Suprapubic skin (tissue), 4 donors: ENCODE data around the gene ARHGEF7. TPM values are rescaled to one million over a fixed set of nuclear protein-coding genes. Genes with fewer than 3 reads are reported as not detected.

ENCODE experiments used
- DNase-seq, 2 donors: peaks; one replicate each; pipeline ENCODE4 v3.0.0-alpha.2; 2019; ENCODE audit warnings: low spot score in 2 of 2
- H3K27ac ChIP-seq: fragments of 200-600 bp; sonication (generic); one replicate; pipeline ENCODE4 v1.5.1; 2019
- H3K27me3 ChIP-seq: fragments of 200-600 bp; sonication (generic); one replicate; pipeline ENCODE4 v1.5.1; 2019
- H3K36me3 ChIP-seq: fragments of 200-600 bp; sonication (generic); one replicate; pipeline ENCODE4 v1.5.1; 2019
- H3K4me1 ChIP-seq: fragments of 200-600 bp; sonication (generic); one replicate; pipeline ENCODE4 v1.5.1; 2019
- H3K4me3 ChIP-seq: fragments of 200-600 bp; sonication (generic); one replicate; pipeline ENCODE4 v1.5.1; 2019; ENCODE audit warnings: mild to moderate bottlenecking
- H3K9me3 ChIP-seq: fragments of 200-600 bp; sonication (generic); one replicate; pipeline ENCODE4 v1.5.1; 2019
- EP300 ChIP-seq: sonication (generic); formaldehyde crosslinking; IDR thresholded peaks from one replicate; pipeline ENCODE4 v1.6.1; 2017; ENCODE audit warnings: antibody characterized with exemption
- POLR2A ChIP-seq, 2 donors: fragments of 450-650 bp; IDR thresholded peaks; one replicate each; pipeline ENCODE4 v1.6.1; 2017; ENCODE audit warnings: antibody characterized with exemption in 2 of 2, mild to moderate bottlenecking in 2 of 2, moderate library complexity in 2 of 2
- POLR2AphosphoS5 ChIP-seq, 3 donors: sonication (generic); formaldehyde crosslinking; IDR thresholded peaks; one replicate each; pipeline ENCODE4 v1.6.1; 2017; ENCODE audit warnings: antibody characterized with exemption in 3 of 3
- WGBS: methylation state at CpG from one replicate; pipeline ENCODE4 v1.1.5; 2018; 5-methylcytosine and 5-hydroxymethylcytosine counted together
- total RNA-seq, 4 donors: library from RNA; depleted of rRNA; stranded (reverse); fragments of >200 nt; gene quantifications; one replicate each; pipeline ENCODE4 v1.1.0, GENCODE V29; 2016
- TF ChIP-seq, protein P1 (sequence below), 2 donors: fragments of 200-600 bp in 1 of 2; fragments of 450-650 bp in 1 of 2; sonication (generic) in 1 of 2; IDR thresholded peaks; one replicate each; pipeline ENCODE4 v1.5.1; 2016 to 2019; ENCODE audit warnings: antibody characterized with exemption in 2 of 2, mild to moderate bottlenecking in 1 of 2, moderate library complexity in 1 of 2

The ARHGEF7 gene
- total RNA-seq, 4 donors from 2014 or later, result 72.1 to 210 (median 99.6) TPM

DNA sequence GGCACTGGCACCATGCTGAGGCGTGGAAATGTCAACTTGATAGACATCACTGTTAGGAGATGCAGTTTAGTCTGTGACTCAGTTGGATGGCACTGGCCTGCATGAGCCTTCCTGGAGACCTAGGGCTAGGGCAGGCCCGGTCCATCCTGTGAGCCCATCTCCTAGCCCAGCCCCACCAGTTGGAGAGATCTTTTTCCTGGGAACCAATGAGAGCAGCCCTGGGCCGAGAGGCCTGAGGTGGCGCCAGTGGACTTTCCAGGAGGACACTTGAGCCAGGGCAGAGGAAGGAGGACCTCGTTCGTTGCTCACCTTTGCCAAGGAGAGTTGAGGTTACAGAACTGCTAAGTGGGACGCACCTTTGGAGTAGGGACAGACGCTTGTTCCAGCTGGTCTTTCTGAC is 104.8 kb downstream of the ARHGEF7 start:
- H3K27me3 ChIP-seq, result no peaks in the 10 kb centered on the region
- no peak overlapping the region for H3K4me3 ChIP-seq
- H3K4me1 ChIP-seq, result peaks cover 26% of the 10 kb centered on the region
- TF ChIP-seq POLR2A (IDR thresholded peaks at IDR 0.05), result no peak
- no peak for TF ChIP-seq EP300
- TF ChIP-seq POLR2AphosphoS5 (IDR thresholded peaks at IDR 0.05), result no peak
- TF ChIP-seq, protein P1, sequence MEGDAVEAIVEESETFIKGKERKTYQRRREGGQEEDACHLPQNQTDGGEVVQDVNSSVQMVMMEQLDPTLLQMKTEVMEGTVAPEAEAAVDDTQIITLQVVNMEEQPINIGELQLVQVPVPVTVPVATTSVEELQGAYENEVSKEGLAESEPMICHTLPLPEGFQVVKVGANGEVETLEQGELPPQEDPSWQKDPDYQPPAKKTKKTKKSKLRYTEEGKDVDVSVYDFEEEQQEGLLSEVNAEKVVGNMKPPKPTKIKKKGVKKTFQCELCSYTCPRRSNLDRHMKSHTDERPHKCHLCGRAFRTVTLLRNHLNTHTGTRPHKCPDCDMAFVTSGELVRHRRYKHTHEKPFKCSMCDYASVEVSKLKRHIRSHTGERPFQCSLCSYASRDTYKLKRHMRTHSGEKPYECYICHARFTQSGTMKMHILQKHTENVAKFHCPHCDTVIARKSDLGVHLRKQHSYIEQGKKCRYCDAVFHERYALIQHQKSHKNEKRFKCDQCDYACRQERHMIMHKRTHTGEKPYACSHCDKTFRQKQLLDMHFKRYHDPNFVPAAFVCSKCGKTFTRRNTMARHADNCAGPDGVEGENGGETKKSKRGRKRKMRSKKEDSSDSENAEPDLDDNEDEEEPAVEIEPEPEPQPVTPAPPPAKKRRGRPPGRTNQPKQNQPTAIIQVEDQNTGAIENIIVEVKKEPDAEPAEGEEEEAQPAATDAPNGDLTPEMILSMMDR (IDR thresholded peaks at IDR 0.05), result no peak
- no peak overlapping the region for H3K27ac ChIP-seq
- H3K9me3 ChIP-seq, result no peaks in the 10 kb centered on the region
- WGBS, result 82% methylated on average over 8 of the region's 8 CpGs
- no peak for DNase-seq
- H3K36me3 ChIP-seq, result peaks cover 4% of the 10 kb centered on the region

DNA sequence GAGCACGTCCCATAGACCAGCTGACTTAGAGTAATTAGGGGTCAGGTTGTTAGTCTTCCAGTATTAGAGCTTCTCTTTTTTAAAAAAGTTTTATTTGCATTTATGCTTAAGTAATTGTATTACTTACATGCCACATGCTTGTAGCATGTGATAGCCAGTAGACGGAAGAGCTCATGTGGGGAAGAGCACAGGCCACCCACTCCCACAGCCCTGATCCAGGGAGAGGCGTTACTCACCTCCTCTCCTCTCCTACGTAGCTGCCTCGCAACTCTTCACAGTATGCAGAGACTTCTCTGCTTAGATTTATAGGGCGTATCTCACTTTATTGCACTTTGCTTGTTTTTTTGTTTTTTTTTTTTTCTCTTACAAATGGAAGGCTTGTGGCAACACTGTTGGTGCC is 110.1 kb downstream of the ARHGEF7 start:
- DNase-seq, result no peak

DNA sequence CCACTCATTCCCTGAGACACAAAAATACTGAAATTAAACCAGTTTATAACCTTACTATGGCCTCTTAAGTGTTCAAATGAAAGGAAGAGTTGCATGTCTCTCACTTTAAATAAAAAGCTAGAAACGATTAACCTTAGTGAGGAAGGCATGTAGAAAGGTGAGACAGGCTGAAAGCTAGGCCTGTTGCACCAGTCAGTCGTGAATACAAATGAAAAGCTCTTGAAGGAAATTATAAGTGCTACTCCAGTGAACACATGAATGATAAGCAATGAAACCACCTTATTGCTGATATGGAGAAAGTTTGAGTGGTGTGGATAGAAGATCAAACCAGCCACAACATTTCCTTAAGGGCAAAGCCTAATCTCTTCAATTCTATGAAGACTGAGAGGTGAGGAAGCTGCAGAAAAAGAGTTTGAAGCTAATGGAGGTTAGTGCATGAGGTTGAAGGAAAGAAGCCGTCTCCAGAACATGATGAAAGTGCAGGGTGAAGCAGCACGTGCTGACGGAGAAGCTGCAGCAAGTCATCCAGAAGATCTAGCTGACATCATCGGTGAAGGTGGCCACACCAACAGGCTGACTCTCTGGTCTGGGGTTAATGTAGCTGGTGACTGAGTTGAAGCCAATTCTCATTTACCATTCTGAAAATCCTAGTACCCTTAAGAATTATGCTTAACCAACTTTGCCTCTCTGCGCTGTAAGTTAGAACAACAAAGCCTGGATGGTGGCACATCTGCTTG is 110.9 kb downstream of the ARHGEF7 start:
- Histone ChIP-seq H3K36me3 (peaks cover 27% of the 10 kb centered on the region), H3K4me1 (no peaks in the 10 kb centered on the region), H3K4me3 (no peak overlapping the region), H3K27ac (no peak overlapping the region), H3K27me3 (no peaks in the 10 kb centered on the region), H3K9me3 (no peaks in the 10 kb centered on the region)
- WGBS, result 87% methylated on average over 7 of the region's 7 CpGs
- DNase-seq, result no peak
- TF ChIP-seq, protein P1 (IDR thresholded peaks at IDR 0.05), result no peak
- TF ChIP-seq POLR2AphosphoS5 (IDR thresholded peaks at IDR 0.05) (no peak), POLR2A (IDR thresholded peaks at IDR 0.05) (no peak), EP300 (no peak)

More for the DNA sequence above, 110.1 kb downstream of the ARHGEF7 start:
- H3K4me3 ChIP-seq, result no peak overlapping the region
- 89% methylated on average over 6 of the region's 6 CpGs for WGBS
- no peak for TF ChIP-seq POLR2AphosphoS5 (IDR thresholded peaks at IDR 0.05)
- no peak for TF ChIP-seq POLR2A (IDR thresholded peaks at IDR 0.05)
- TF ChIP-seq, protein P1 (IDR thresholded peaks at IDR 0.05), result no peak
- TF ChIP-seq EP300, result no peak
- no peaks in the 10 kb centered on the region for H3K4me1 ChIP-seq
- no peaks in the 10 kb centered on the region for H3K9me3 ChIP-seq
- H3K27me3 ChIP-seq, result no peaks in the 10 kb centered on the region
- H3K27ac ChIP-seq, result no peak overlapping the region
- peaks cover 27% of the 10 kb centered on the region for H3K36me3 ChIP-seq

DNA sequence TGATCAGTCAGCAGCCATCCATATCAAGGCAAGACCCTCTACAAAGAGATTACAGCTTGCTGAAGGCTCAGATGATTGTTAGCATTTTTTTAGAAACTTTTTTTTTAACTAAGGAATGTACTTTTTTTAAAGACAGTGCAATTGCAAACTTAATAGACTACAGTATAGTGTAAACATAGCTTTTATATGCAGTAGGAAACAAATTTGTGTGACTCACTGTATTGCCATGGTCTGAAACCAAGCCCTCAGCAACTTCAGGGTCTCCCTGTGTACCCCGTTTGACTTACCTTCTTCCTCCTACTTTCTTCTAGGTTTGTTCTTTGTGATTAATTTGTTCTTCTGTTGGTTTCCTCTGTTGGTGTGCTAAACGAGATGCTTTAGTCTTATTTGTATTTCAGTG is 112.3 kb downstream of the ARHGEF7 start:
- Histone ChIP-seq H3K36me3 (peaks cover 27% of the 10 kb centered on the region), H3K27ac (no peak overlapping the region), H3K4me3 (no peak overlapping the region), H3K4me1 (no peaks in the 10 kb centered on the region), H3K27me3 (no peaks in the 10 kb centered on the region), H3K9me3 (no peaks in the 10 kb centered on the region)
- no peak for DNase-seq
- no peak for TF ChIP-seq POLR2A (IDR thresholded peaks at IDR 0.05)
- no peak for TF ChIP-seq EP300
- 75% methylated on average over 2 of the region's 2 CpGs for WGBS

DNA sequence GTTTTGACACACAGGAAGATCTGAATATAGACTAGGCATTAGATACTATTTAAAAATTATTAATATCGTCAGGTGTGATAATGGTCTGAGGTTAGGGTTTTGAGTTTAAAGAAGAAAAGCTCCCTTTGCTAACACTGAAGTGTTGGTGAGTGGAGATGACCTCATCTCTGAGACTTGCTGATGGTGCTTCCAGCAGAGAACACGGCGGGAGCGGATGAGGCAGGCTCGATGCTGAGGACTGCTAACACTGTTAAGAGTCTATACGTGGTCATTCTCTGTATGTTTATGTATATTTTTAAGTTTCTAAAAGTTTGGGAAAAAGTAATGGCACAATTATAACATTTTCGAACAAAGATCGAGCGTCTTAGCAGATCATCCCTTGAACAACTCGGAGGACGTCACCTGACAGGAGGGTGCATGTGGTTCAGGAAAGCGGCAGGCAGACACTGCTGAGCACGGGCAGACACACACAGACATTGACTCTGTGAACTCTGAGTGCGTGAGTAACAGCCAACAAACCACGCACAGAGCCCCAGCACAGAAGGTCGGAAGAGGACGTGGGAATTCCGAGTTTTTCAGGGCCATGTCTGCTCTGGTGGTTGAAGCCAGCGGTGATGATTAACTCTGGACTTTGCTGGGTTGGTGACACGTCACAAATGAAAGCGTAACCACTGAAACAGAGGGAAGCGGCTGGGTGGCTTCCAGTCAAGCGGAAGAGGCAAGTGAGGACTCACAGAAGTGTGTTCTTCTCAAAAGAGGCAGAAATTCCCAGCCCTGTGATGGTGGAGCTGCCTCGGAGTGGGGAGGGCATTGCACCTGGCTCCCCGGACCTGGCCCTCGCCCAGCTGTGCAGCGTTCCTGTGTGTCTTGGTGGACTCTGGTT is 113.4 kb downstream of the ARHGEF7 start:
- Histone ChIP-seq H3K9me3 (no peaks in the 10 kb centered on the region), H3K4me1 (peaks cover 4% of the 10 kb centered on the region), H3K36me3 (peaks cover 32% of the 10 kb centered on the region), H3K27me3 (no peaks in the 10 kb centered on the region), H3K27ac (no peak overlapping the region), H3K4me3 (no peak overlapping the region)
- DNase-seq, result no peak
- 92% methylated on average over 27 of the region's 27 CpGs for WGBS
- TF ChIP-seq POLR2AphosphoS5 (IDR thresholded peaks at IDR 0.05) (no peak), POLR2A (IDR thresholded peaks at IDR 0.05) (no peak), EP300 (no peak)
- TF ChIP-seq, protein P1 (IDR thresholded peaks at IDR 0.05), result no peak
